Loucy (cell line): ENCODE results near the gene DEFB129.

ENCODE experiments used
- H2AFZ ChIP-seq: fragments of 200-600 bp; sonication (generic); 2 replicates; pipeline ENCODE4 v1.6.0; 2016; ENCODE audit warnings: antibody characterized with exemption, mild to moderate bottlenecking, low read length, moderate library complexity
- H3F3A ChIP-seq: fragments of 200-600 bp; 2 replicates; pipeline ENCODE4 v1.6.0; 2016; ENCODE audit warnings: antibody characterized with exemption, low read depth, mild to moderate bottlenecking
- H3K27me3 ChIP-seq: fragments of 200-600 bp; sonication (generic); 2 replicates; pipeline ENCODE4 v1.6.1; 2014; ENCODE audit warnings: low read length, mild to moderate bottlenecking; ENCODE audit not compliant: insufficient read depth, poor library complexity, severe bottlenecking
- H3K36me3 ChIP-seq: fragments of 200-600 bp; sonication (generic); 2 replicates; pipeline ENCODE4 v1.6.1; 2016; ENCODE audit warnings: low read length; ENCODE audit not compliant: insufficient read depth
- H3K4me1 ChIP-seq: fragments of 200-600 bp; sonication (generic); 2 replicates; pipeline ENCODE4 v1.5.1; 2014; ENCODE audit warnings: low read length, mild to moderate bottlenecking; ENCODE audit not compliant: insufficient read depth, poor library complexity, severe bottlenecking
- H3K4me2 ChIP-seq: fragments of 200-600 bp; sonication (generic); 2 replicates; pipeline ENCODE4 v1.6.0; 2014; ENCODE audit warnings: antibody characterized with exemption, low read length, low read depth, mild to moderate bottlenecking; ENCODE audit not compliant: poor library complexity, severe bottlenecking
- H3K4me3 ChIP-seq: fragments of 200-600 bp; sonication (generic); 2 replicates; pipeline ENCODE4 v1.5.1; 2014; ENCODE audit warnings: low read length, mild to moderate bottlenecking, mixed read lengths; ENCODE audit not compliant: poor library complexity, severe bottlenecking
- H3K79me2 ChIP-seq: fragments of 200-600 bp; sonication (generic); 2 replicates; pipeline ENCODE4 v1.6.1; 2014; ENCODE audit warnings: low read length; ENCODE audit not compliant: insufficient read depth
- H3K9ac ChIP-seq: fragments of 200-600 bp; sonication (generic); 2 replicates; pipeline ENCODE4 v1.6.0; 2014; ENCODE audit warnings: mild to moderate bottlenecking, low read depth, low read length, moderate library complexity; ENCODE audit not compliant: poor library complexity, severe bottlenecking
- H3K9me2 ChIP-seq: fragments of 200-600 bp; sonication (generic); replicated peaks from 2 replicates; pipeline ENCODE4 v1.6.1; 2016; ENCODE audit warnings: low read depth, low read length, mixed read lengths
- H3K9me3 ChIP-seq: fragments of 200-600 bp; sonication (generic); 2 replicates; pipeline ENCODE4 v1.6.1; 2014; ENCODE audit warnings: mild to moderate bottlenecking, antibody characterized with exemption, low read length, low read depth; ENCODE audit not compliant: insufficient read depth
- H4K20me1 ChIP-seq: fragments of 200-600 bp; sonication (generic); 2 replicates; pipeline ENCODE4 v1.6.0; 2014; ENCODE audit warnings: antibody characterized with exemption, low read length, mild to moderate bottlenecking; ENCODE audit not compliant: insufficient read depth, poor library complexity, severe bottlenecking
- CTCF ChIP-seq: fragments of 200-600 bp; sonication (generic); conservative IDR thresholded peaks from 2 replicates; pipeline ENCODE4 v1.5.1; 2014; ENCODE audit warnings: mild to moderate bottlenecking, antibody characterized with exemption, low read length
- EZH2phosphoT487 ChIP-seq: fragments of 200-600 bp; IDR thresholded peaks from 2 replicates; pipeline ENCODE4 v1.6.1; 2018; ENCODE audit warnings: antibody characterized with exemption, mild to moderate bottlenecking, moderate library complexity, borderline replicate concordance

The DEFB129 gene

GRCh38 chr20:266596-267562 lies 39.8 kb downstream of the DEFB129 start:
- no peaks in the 10 kb centered on the region for H3K79me2 ChIP-seq
- peak overlapping the region; percentile 65 for H3K4me3 ChIP-seq
- no peaks in the 10 kb centered on the region for H3K27me3 ChIP-seq
- H2AFZ ChIP-seq = peak overlapping the region; percentile 93
- peak; percentile 92 for TF ChIP-seq CTCF
- no peak for TF ChIP-seq EZH2phosphoT487
- H3F3A ChIP-seq = no peaks in the 10 kb centered on the region
- H3K4me1 ChIP-seq = peaks cover 8% of the 10 kb centered on the region
- no peaks in the 10 kb centered on the region for H3K9me3 ChIP-seq
- H3K36me3 ChIP-seq = no peaks in the 10 kb centered on the region
- no peaks in the 10 kb centered on the region for H3K9me2 ChIP-seq
- H4K20me1 ChIP-seq = no peaks in the 10 kb centered on the region
- peak overlapping the region; percentile 30 for H3K9ac ChIP-seq
- peak overlapping the region; percentile 64 for H3K4me2 ChIP-seq

- TF ChIP-seq EZH2phosphoT487 (no peak), CTCF (no peak)
- H3K9me2 ChIP-seq = no peaks in the 10 kb centered on the region
Observed at GRCh38 chr20:270517-270916, 43.5 kb downstream of the DEFB129 start.

GRCh38 chr20:271069-271468 lies 44.0 kb downstream of the DEFB129 start:
- Histone ChIP-seq H3K79me2 (no peaks in the 10 kb centered on the region), H3K9me2 (no peaks in the 10 kb centered on the region), H3K4me3 (no peak overlapping the region), H2AFZ (no peak overlapping the region), H3F3A (no peaks in the 10 kb centered on the region), H3K4me2 (no peak overlapping the region), H3K9me3 (no peaks in the 10 kb centered on the region), H4K20me1 (no peaks in the 10 kb centered on the region), H3K4me1 (peaks cover 8% of the 10 kb centered on the region), H3K36me3 (no peaks in the 10 kb centered on the region; the same call in 1 of the 2 replicates), H3K27me3 (no peaks in the 10 kb centered on the region), H3K9ac (no peak overlapping the region)
- TF ChIP-seq EZH2phosphoT487 (no peak), CTCF (no peak)

More at GRCh38 chr20:270517-270916, 43.5 kb downstream of the DEFB129 start:
- Histone ChIP-seq H3F3A (no peaks in the 10 kb centered on the region), H3K4me1 (peaks cover 8% of the 10 kb centered on the region), H2AFZ (no peak overlapping the region), H3K27me3 (no peaks in the 10 kb centered on the region), H3K79me2 (no peaks in the 10 kb centered on the region), H3K36me3 (no peaks in the 10 kb centered on the region), H3K4me2 (no peak overlapping the region), H4K20me1 (no peaks in the 10 kb centered on the region), H3K9ac (no peak overlapping the region), H3K9me3 (no peaks in the 10 kb centered on the region), H3K4me3 (no peak overlapping the region)
